A172 (cell line): ENCODE measurements around the gene FLNA. TPM values are rescaled to one million over a fixed set of nuclear protein-coding genes. Genes with fewer than 3 reads are reported as not detected.
"Not testable (repeated sequence)": the region's sequence is repeated elsewhere in the genome, so short reads cannot be mapped to it uniquely, and the experiment has no call there.

ENCODE experiments used
- DNase-seq: peaks from one replicate; pipeline ENCODE4 v3.0.0-alpha.2; 2015; ENCODE audit warnings: low spot score
- total RNA-seq: library from RNA; depleted of rRNA; stranded (reverse); fragments of >200 nt; shearing (Covaris generic); gene quantifications from 2 replicates; pipeline ENCODE4 v1.2.3, GENCODE V29; 2014

Gene FLNA
- total RNA-seq, 1 experiment from 2014 or later = 2,561 TPM

DNA sequence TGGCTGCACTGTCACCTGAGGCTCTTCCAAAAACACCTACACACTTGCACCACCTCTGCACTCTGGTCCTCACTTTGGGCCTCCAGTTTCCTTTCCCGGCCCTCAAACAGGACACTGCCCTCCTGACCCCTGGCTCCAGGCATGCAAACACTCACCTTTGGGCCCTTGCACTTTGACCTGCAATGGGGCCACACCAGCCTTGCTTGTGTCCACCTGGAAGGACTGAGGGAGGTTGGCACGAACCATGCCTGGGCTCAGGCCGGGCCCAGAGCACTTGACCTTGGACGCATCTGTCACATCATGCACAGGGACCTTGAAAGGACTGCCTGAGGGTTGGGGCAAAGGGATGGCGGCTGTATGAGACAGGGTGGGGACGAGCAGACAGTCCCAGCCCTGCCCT lies 15.6 kb downstream of the FLNA start:
- DNase-seq = no peak

DNA sequence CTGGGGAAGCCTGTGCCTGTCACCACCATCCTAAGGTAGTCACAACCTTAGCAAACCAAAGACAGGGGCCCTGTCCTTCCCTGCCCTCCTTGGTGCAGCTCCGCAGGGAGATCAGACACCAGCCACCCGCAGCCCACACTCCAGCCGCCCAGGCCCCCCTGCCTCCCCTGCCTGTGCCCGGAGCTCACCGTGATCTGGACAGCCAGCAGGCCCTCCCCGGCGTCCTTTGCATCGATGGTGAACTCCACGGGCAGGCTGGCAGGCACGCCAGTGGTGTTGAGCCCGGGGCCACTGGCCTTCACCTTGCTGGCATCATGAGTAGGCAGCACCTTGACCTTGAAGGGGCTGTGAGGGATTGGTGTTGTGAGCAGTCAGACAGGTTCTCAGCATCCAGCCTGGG lies 16.4 kb downstream of the FLNA start:
- DNase-seq = no peak

DNA sequence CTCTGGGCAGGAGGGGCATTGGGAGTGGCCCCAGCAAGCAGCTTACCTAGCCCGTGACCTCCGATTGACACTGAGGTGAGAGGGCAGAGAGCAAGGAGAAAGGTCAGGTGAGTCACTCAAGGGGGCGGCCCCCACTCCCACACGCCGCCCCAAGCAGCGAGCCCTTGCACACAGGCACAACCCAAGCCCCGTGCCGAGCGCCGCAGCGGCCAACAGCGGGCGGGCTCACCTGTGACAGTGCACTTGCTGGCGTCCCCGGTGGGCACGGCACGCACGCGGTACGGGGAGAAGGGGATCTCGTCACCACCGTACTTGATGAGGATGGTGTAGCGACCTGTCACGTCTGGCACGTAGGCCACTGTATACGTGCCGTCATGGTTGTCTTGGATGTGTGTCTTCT lies 17.2 kb downstream of the FLNA start:
- DNase-seq = no peak

DNA sequence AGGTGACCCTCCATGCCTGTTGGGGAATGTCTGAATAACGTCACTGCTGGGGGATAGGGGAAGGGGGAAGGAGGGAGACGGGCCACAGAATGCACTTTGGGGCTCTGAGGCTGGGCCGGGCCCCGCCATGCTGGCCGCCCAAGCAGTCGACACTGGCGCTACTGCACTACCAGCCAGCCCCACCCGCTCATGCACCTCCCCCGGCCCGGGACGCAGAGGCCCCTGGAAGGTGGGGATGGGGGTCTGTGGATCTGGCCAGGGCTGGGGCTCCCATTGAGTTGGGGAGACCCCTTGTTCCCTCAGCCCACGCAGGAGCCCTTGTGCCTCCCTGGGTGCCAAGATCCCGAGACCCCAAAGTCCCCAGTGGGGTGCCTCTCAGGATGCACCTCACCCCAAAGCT lies 17.8 kb downstream of the FLNA start:
- no peak for DNase-seq

DNA sequence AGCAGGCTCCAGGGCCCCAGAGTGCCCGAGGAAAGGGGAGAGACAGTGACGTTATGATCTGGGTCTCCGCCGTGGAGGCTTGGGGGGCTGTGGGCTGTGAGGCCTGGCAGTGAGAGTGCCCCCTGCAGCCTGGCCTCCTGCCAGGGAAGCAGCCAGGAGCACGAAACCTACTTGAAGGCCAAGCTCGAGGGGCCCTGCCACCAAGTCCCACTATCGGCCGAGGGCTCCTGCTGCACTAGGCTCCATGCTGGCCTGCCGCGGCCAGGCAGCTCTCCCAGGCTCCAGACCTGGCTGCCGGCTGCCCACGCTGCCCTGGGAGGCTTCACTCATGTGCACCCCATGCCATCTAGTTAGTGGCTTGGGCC lies 18.7 kb downstream of the FLNA start:
- DNase-seq = no peak

GRCh38 chrX:154355094-154355775 lies 19.2 kb downstream of the FLNA start:
- DNase-seq = no peak

DNA sequence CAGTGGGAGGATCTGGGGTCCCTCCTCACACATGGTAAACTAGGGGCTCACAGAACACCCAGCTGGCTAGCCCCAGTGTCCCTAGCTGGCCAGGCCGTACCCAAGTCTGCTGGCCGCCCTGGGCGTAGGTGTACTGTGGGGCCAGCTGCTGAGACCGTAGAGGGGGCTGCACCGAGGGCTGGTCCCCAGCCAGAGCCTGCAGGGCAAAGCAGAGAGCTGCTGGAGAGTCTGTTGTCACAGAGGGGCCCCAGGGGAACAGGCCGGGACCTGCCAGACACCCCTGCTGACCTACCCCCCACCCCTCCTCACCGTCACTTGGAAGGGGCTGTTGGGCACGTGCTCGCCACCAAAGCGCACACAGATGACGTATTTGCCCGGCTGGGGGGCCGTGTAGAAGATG lies 19.9 kb downstream of the FLNA start:
- DNase-seq = no peak

DNA sequence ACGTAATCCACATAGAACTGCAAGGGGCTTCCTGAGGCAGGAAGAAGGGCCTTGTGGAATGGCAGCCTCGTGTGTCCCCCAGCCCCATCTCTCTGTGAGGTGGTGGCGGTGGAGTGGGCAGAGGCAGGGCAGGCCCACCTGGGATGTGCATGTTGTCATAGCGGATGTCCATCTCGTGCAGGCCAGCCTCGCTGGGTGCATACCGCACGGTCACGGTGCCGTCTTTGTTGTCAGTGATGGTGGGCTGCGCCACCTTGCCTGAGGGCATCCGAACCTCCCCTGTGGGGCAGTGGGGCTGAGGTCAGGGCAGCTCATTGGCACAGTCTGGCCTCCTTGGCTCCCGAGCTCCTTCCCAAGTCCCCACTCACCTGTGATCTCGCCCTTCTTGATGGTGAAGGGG lies 20.4 kb downstream of the FLNA start:
- DNase-seq = no peak

DNA sequence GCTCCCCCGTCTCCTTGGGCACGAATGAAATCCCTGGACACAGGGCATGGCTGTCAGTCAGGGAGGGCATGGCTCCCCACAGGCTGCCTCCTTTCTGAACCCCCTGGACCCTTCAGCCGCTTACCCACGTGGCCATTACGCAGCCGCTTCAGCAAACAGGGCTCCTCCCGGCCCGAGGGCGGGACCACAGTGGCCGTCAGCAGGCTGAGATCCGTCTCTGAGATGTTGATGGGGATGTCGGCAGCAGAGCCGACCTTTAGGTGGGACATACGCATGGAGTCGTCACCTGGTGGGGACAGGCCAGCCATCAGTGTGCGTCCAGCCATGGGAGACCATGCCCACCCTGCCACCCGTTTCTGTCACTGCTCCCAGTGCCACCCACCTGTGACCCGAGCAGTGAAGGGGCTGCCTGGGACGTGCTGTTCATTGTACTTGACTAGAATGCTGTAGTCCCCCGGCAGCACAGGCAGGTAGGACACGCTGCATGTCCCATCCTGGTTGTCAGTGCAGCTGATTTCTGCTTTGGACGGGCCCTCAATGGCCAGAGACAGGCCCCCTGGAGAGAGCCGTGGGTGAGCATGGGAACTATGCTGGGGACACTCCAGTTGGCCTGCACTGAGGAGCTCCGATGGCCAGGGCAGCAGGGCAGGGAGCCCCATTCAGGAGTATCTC lies 21.1 kb downstream of the FLNA start:
- no peak for DNase-seq

- DNase-seq = no peak
Observed at GRCh38 chrX:154352466-154352865, 22.0 kb downstream of the FLNA start.

DNA sequence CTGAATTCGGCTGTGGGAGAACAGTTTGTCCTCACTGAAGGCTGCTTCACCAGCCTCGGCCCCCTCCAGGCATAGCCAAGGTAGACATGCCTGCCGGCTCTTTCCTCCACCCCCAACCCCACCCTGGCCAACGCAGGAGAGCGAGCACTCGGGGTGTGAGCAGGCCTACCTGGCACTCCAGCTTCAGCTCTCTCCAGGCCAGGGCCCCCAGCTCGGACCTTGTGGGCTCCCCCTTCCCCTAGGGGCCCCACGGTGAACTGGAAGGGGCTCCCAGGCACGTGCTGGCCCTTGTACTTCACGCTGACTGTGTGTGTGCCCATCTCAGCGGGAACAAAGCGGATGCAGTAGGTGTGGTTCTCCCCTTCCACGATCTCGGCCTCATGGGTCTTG lies 22.4 kb downstream of the FLNA start:
- no peak for DNase-seq

- no peak for DNase-seq
Observed at GRCh38 chrX:154351183-154352011, 23.0 kb downstream of the FLNA start.

GRCh38 chrX:154350429-154351182 lies 23.8 kb downstream of the FLNA start:
- DNase-seq = no peak

DNA sequence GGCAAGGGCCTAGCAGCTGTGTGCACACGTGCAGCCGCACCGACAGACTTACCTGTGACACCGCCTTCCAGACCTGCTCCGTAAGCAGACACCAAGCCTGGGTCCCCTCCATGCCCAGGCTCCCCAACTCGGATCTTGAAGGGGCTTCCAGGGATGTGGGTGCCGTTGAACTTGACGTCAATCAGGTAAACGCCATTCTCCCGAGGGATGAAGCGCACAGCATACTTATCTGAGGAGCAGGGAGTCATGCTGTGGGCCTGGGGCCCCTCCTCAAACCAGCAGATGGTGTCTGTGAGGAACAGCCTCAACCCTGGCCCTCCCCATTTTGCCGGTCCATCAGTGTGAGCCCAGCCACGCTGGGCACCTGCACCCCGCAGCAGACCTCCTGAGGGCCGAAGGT lies 24.5 kb downstream of the FLNA start:
- DNase-seq = no peak

GRCh38 chrX:154349359-154349935 lies 25.0 kb downstream of the FLNA start:
- DNase-seq = no peak

- no peak for DNase-seq
Observed at GRCh38 chrX:154348646-154349358, 25.6 kb downstream of the FLNA start.

DNA sequence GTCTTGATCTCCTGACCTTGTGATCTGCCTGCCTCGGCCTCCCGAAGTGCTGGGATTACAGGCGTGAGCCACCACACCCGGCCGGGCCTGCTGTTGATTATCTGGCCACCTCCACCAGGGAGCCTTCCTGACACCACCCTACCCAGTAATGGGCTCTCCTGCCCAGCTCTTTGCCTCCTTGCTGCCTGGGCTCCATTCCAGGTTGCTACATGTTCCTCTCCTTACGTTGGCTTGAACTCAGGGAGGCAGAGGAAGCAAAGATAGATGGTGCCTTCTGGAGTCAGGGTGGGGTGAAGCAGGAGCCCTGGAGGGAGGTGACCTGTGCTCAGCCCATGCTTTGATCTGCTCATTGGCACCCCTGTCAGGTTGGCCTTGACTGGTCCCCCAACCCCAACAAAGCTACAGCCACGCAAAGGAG lies 26.3 kb downstream of the FLNA start:
- DNase-seq = peak; percentile 44

- DNase-seq = not testable (repeated sequence)
Observed at GRCh38 chrX:154343620-154344019, 30.8 kb downstream of the FLNA start.

DNA sequence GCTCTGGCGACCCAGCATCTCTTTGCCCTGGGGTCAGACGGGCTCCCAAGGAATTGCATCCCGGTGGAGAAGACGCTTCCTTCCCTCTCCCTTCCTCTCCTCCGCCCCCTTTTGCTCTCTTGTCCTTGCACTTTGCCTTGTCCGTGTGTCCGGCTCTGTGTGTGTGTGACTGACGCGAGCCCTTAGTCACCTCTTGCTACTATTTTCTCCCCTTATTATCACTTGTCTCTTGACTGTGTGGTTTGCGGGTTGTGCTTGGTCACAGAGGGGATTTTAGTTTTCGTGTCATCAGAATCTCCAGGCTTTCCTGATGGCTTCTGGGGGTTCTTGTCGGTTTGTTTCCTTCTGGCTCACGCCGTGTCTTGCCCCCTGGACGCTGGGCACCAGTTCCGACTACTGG lies 31.4 kb downstream of the FLNA start:
- DNase-seq = not testable (repeated sequence)

- not testable (repeated sequence) for DNase-seq
Observed at GRCh38 chrX:154341399-154342298, 32.8 kb downstream of the FLNA start.
